Testis (tissue), 3 donors: ENCODE results near the gene PRDM10. TPM values are rescaled to one million over a fixed set of nuclear protein-coding genes. Genes with fewer than 3 reads are reported as not detected.

Experiments
- DNase-seq: peaks from one replicate; pipeline ENCODE4 v3.0.0-alpha.2; 2019
- H3K27ac ChIP-seq, 2 donors: fragments of 200-600 bp; sonication (generic); one replicate each; pipeline ENCODE4 v1.5.1; 2019
- H3K27me3 ChIP-seq: fragments of 200-600 bp; sonication (generic); one replicate; pipeline ENCODE4 v1.5.1; 2019
- H3K36me3 ChIP-seq: fragments of 200-600 bp; sonication (generic); one replicate; pipeline ENCODE4 v1.5.1; 2017; ENCODE audit warnings: low read depth; ENCODE audit errors: missing control alignments
- H3K4me1 ChIP-seq: fragments of 200-600 bp; sonication (generic); one replicate; pipeline ENCODE4 v1.5.1; 2019
- H3K4me3 ChIP-seq, 2 donors: fragments of 200-600 bp; sonication (generic); one replicate each; pipeline ENCODE4 v1.5.1; 2017 to 2019
- H3K9me3 ChIP-seq: fragments of 200-600 bp; sonication (generic); one replicate; pipeline ENCODE4 v1.5.1; 2017
- CTCF ChIP-seq, 3 experiments: fragments of 450-650 bp in 2 of 3; fragments of 200-600 bp in 1 of 3; sonication (generic) in 1 of 3; IDR thresholded peaks; one replicate each; pipeline ENCODE4 v1.5.1; 2016 to 2019; ENCODE audit warnings: antibody characterized with exemption in 3 of 3, mild to moderate bottlenecking in 2 of 3, moderate library complexity in 1 of 3
- POLR2A ChIP-seq: fragments of 450-650 bp; IDR thresholded peaks from one replicate; pipeline ENCODE4 v1.6.1; 2017; ENCODE audit warnings: antibody characterized with exemption, mild to moderate bottlenecking, moderate library complexity
- WGBS, 2 donors: methylation state at CpG; one replicate each; pipeline ENCODE4 v1.1.5; 2018; 5-methylcytosine and 5-hydroxymethylcytosine counted together
- intact Hi-C: fragments of 100-400 bp; cut with DNase I; formaldehyde crosslinking; loops from one replicate; pipeline ENCODE4 v1.15.1; 2023; ENCODE audit warnings: low total_unique reads
- polyA plus RNA-seq: library from polyadenylated mRNA; stranded (reverse); fragments of 350-450 nt; fragmentation: Illumina TruSeq; extraction: RNeasy Lipid Tissue Mini Kit (QIAGEN cat#74804); gene quantifications from one replicate; pipeline ENCODE4 v1.2.3, GENCODE V29; 2014; ENCODE audit warnings: low read depth, low replicate concordance; ENCODE audit not compliant: insufficient read depth
- total RNA-seq, 2 donors: library from RNA; depleted of rRNA; stranded (reverse); fragments of >200 nt; gene quantifications; one replicate each; pipeline ENCODE4 v1.2.3, GENCODE V29; 2016

PRDM10 gene
- total and polyA plus RNA-seq, 3 donors from 2014 or later = 4.9 to 14.7 (median 9.2) TPM

- intact Hi-C loops = no loop called here
- Histone ChIP-seq H3K4me3 (no peak overlapping the region), H3K36me3 (no peaks in the 10 kb centered on the region), H3K27ac (no peak overlapping the region), H3K9me3 (no peaks in the 10 kb centered on the region), H3K27me3 (no peaks in the 10 kb centered on the region), H3K4me1 (no peaks in the 10 kb centered on the region)
- no peak for DNase-seq
- TF ChIP-seq CTCF (IDR thresholded peaks at IDR 0.05) (no peak), POLR2A (no peak)
- WGBS, 2 donors = 63 to 71% methylated on average over 7 of the region's 7 CpGs
Observed at GRCh38 chr11:130037881-130038585, 35.4 kb upstream of the PRDM10 start.

GRCh38 chr11:130037058-130037457, 34.4 kb upstream of the PRDM10 start:
- 76 to 94% methylated on average over 3 of the region's 3 CpGs for WGBS, 2 donors
- Histone ChIP-seq H3K4me3 (no peak overlapping the region), H3K36me3 (no peaks in the 10 kb centered on the region), H3K4me1 (no peaks in the 10 kb centered on the region), H3K27ac (no peak overlapping the region), H3K9me3 (no peaks in the 10 kb centered on the region), H3K27me3 (no peaks in the 10 kb centered on the region)
- TF ChIP-seq CTCF (IDR thresholded peaks at IDR 0.05) = no peak
- TF ChIP-seq POLR2A = no peak
- DNase-seq = no peak
- intact Hi-C loops = no loop called here

GRCh38 chr11:130034236-130034635, 31.6 kb upstream of the PRDM10 start:
- intact Hi-C loops = no loop called here
- no peak overlapping the region for H3K4me3 ChIP-seq

GRCh38 chr11:130032931-130033330, 30.3 kb upstream of the PRDM10 start:
- 75 to 80% methylated on average over 36 to 44 of the region's 44 CpGs for WGBS, 2 donors
- TF ChIP-seq CTCF (IDR thresholded peaks at IDR 0.05) (no peak), POLR2A (no peak)
- DNase-seq = peak; percentile 58
- intact Hi-C loops = no loop called here
- no peaks in the 10 kb centered on the region for H3K9me3 ChIP-seq
- no peaks in the 10 kb centered on the region for H3K4me1 ChIP-seq
- no peak overlapping the region for H3K27ac ChIP-seq
- H3K36me3 ChIP-seq = no peaks in the 10 kb centered on the region
- H3K4me3 ChIP-seq = peak overlapping the region; percentile 34 to 47
- no peaks in the 10 kb centered on the region for H3K27me3 ChIP-seq

More at GRCh38 chr11:130034236-130034635, 31.6 kb upstream of the PRDM10 start:
- TF ChIP-seq POLR2A (no peak), CTCF (IDR thresholded peaks at IDR 0.05) (no peak)
- no peaks in the 10 kb centered on the region for H3K9me3 ChIP-seq
- H3K36me3 ChIP-seq = no peaks in the 10 kb centered on the region
- no peak overlapping the region for H3K27ac ChIP-seq
- H3K4me1 ChIP-seq = no peaks in the 10 kb centered on the region
- no peaks in the 10 kb centered on the region for H3K27me3 ChIP-seq
- no peak for DNase-seq

- no peak overlapping the region for H3K27ac ChIP-seq
- H3K4me1 ChIP-seq = no peaks in the 10 kb centered on the region
- TF ChIP-seq POLR2A (no peak), CTCF (IDR thresholded peaks at IDR 0.05) (no peak)
- no peaks in the 10 kb centered on the region for H3K27me3 ChIP-seq
- intact Hi-C loops = no loop called here
- no peaks in the 10 kb centered on the region for H3K36me3 ChIP-seq
- H3K9me3 ChIP-seq = no peaks in the 10 kb centered on the region
- DNase-seq = no peak
- no peak overlapping the region for H3K4me3 ChIP-seq
- 79 to 89% methylated on average over 2 of the region's 2 CpGs for WGBS, 2 donors
Observed at GRCh38 chr11:130031945-130032344, 29.3 kb upstream of the PRDM10 start.
